Measurements from ENCODE around the gene SLC2A13.

- TF ChIP-seq CTCF (optimal IDR thresholded peaks at IDR 0.05 in 1 of 3, IDR thresholded peaks at IDR 0.05 in 1 of 3, conservative IDR thresholded peaks at IDR 0.05 in 1 of 3; ENCODE audit: extremely low read depth in 1 of 3, insufficient read depth in 2 of 3, low read length in 3 of 3) (no peak), EZH2 (IDR thresholded peaks at IDR 0.05; ENCODE audit: low read length) (no peak)
These were observed 2.8 kb downstream of the SLC2A13 start for GRCh38 chr12:40103043-40103442.

All from keratinocyte (primary cell).